Brain microvascular endothelial cell (primary cell): ENCODE results near the gene TMEM91.

Source experiments
- DNase-seq: peaks from one replicate; pipeline ENCODE4 v3.0.0-alpha.2; 2020
- H3K27ac ChIP-seq: fragments of 250-450 bp; sonication (Bioruptor Pico); 2 replicates; pipeline ENCODE4 v1.5.1; 2020; ENCODE audit warnings: mild to moderate bottlenecking, moderate library complexity
- H3K27me3 ChIP-seq: fragments of 250-450 bp; sonication (Bioruptor Pico); replicated peaks from 2 replicates; pipeline ENCODE4 v1.5.1; 2020; ENCODE audit warnings: mild to moderate bottlenecking
- H3K36me3 ChIP-seq: fragments of 250-450 bp; sonication (Bioruptor Pico); replicated peaks from 2 replicates; pipeline ENCODE4 v1.5.1; 2020; ENCODE audit warnings: mild to moderate bottlenecking
- H3K4me3 ChIP-seq: 2 replicates; pipeline ENCODE4 v1.5.1; 2011; ENCODE audit warnings: low read depth, mild to moderate bottlenecking, control low read depth, low read length, moderate library complexity
- CTCF ChIP-seq: IDR thresholded peaks from 2 replicates; pipeline ENCODE4 v1.5.1; 2011; ENCODE audit warnings: low read depth, mild to moderate bottlenecking, moderate library complexity, low read length, control low read depth, inconsistent platforms; ENCODE audit errors: missing control alignments
- in situ Hi-C: cut with HindIII; loops from 2 replicates; pipeline ENCODE4 v1.10.0; 2017; ENCODE audit warnings: low sequenced_read_pairs, low pct_ligation_motif_present

TMEM91 gene

GRCh38 chr19:41425174-41426115 is 49.1 kb downstream of the TMEM91 start:
- H3K4me3 ChIP-seq = no peak overlapping the region
- no peaks in the 10 kb centered on the region for H3K27me3 ChIP-seq
- no peak overlapping the region for H3K27ac ChIP-seq
- no peak for TF ChIP-seq CTCF
- no peak for DNase-seq
- in situ Hi-C loops = no loop called here
- peaks cover 10% of the 10 kb centered on the region for H3K36me3 ChIP-seq

GRCh38 chr19:41426116-41426841 is 49.9 kb downstream of the TMEM91 start:
- Histone ChIP-seq H3K36me3 (peaks cover 13% of the 10 kb centered on the region), H3K4me3 (no peak overlapping the region), H3K27ac (no peak overlapping the region), H3K27me3 (no peaks in the 10 kb centered on the region)
- TF ChIP-seq CTCF = no peak
- DNase-seq = no peak
- in situ Hi-C loops = no loop called here

- in situ Hi-C loops = no loop called here
- no peaks in the 10 kb centered on the region for H3K27me3 ChIP-seq
- peak within 1 kb of the TSS; percentile 35 for H3K4me3 ChIP-seq
- DNase-seq = peak; percentile 11
- no peak within 1 kb of the TSS for H3K27ac ChIP-seq
- H3K36me3 ChIP-seq = peaks cover 15% of the 10 kb centered on the region
- TF ChIP-seq CTCF = no peak
These were observed 50.8 kb downstream of the TMEM91 start, which contains the start of gene B3GNT8 for GRCh38 chr19:41426952-41427646. TSS of gene B3GNT8 (minus strand) at chr19:41427374. CDS start at chr19:41426778, 596 bp downstream.

GRCh38 chr19:41427647-41428480 is 51.5 kb downstream of the TMEM91 start:
- Histone ChIP-seq H3K27ac (no peak overlapping the region), H3K27me3 (no peaks in the 10 kb centered on the region), H3K36me3 (peaks cover 15% of the 10 kb centered on the region), H3K4me3 (peak overlapping the region; percentile 29)
- TF ChIP-seq CTCF = peak; percentile 10
- in situ Hi-C loops = no loop called here
- no peak for DNase-seq

GRCh38 chr19:41428481-41428859 is 52.1 kb downstream of the TMEM91 start:
- no peak for TF ChIP-seq CTCF
- in situ Hi-C loops = no loop called here
- peaks cover 18% of the 10 kb centered on the region for H3K36me3 ChIP-seq
- no peak overlapping the region for H3K27ac ChIP-seq
- no peak overlapping the region for H3K4me3 ChIP-seq
- H3K27me3 ChIP-seq = no peaks in the 10 kb centered on the region
- DNase-seq = no peak
